CD4-positive, alpha-beta T cell treated with Interleukin-21 for 1 hour (primary cell): ENCODE results near the gene CHRNB4.

Experiments used
- DNase-seq: peaks from one replicate; pipeline ENCODE4 v3.0.0-alpha.2; 2020

Gene CHRNB4

GRCh38 chr15:78667578-78668236, 26.7 kb upstream of the CHRNB4 start:
- no peak for DNase-seq

- DNase-seq = no peak
Measured at GRCh38 chr15:78666010-78666409, 25.0 kb upstream of the CHRNB4 start.

GRCh38 chr15:78663703-78664102, 22.7 kb upstream of the CHRNB4 start:
- DNase-seq = no peak

- no peak for DNase-seq
Measured at GRCh38 chr15:78662028-78662427, 21.0 kb upstream of the CHRNB4 start.

GRCh38 chr15:78661001-78661400, 20.0 kb upstream of the CHRNB4 start:
- DNase-seq = no peak

GRCh38 chr15:78660584-78660983, 19.6 kb upstream of the CHRNB4 start:
- DNase-seq = no peak

- DNase-seq = no peak
Measured at GRCh38 chr15:78658823-78659222, 17.8 kb upstream of the CHRNB4 start.

- DNase-seq = no peak
Measured at GRCh38 chr15:78654272-78654671, 13.3 kb upstream of the CHRNB4 start.

GRCh38 chr15:78651930-78652615, 11.1 kb upstream of the CHRNB4 start:
- DNase-seq = no peak

GRCh38 chr15:78651007-78651406, 10.0 kb upstream of the CHRNB4 start:
- DNase-seq = no peak

- no peak for DNase-seq
Measured at GRCh38 chr15:78650022-78650421, 9.0 kb upstream of the CHRNB4 start.

GRCh38 chr15:78645009-78645408, 4.0 kb upstream of the CHRNB4 start:
- DNase-seq = no peak

- DNase-seq = no peak
Measured at GRCh38 chr15:78642331-78642730, 1.3 kb upstream of the CHRNB4 start.

- DNase-seq = no peak
Measured at GRCh38 chr15:78641749-78642275, 802 bp upstream of the CHRNB4 start.

- no peak for DNase-seq
Measured at GRCh38 chr15:78640527-78641101, 396 bp downstream of the CHRNB4 start.

GRCh38 chr15:78638658-78639314, 2.2 kb downstream of the CHRNB4 start:
- DNase-seq = peak; percentile 40

GRCh38 chr15:78637776-78638435, 3.1 kb downstream of the CHRNB4 start:
- DNase-seq = no peak

- DNase-seq = no peak
Measured at GRCh38 chr15:78636378-78636859, 4.6 kb downstream of the CHRNB4 start.

GRCh38 chr15:78635346-78635745, 5.7 kb downstream of the CHRNB4 start:
- DNase-seq = no peak

GRCh38 chr15:78634210-78635145, 6.5 kb downstream of the CHRNB4 start:
- DNase-seq = no peak

- no peak for DNase-seq
Measured at GRCh38 chr15:78633348-78633747, 7.7 kb downstream of the CHRNB4 start.
